ENCODE data around the gene RASSF10.
"Not testable (repeated sequence)": the region's sequence is repeated elsewhere in the genome, so short reads cannot be mapped to it uniquely, and the experiment has no call there.

RASSF10 gene

DNA sequence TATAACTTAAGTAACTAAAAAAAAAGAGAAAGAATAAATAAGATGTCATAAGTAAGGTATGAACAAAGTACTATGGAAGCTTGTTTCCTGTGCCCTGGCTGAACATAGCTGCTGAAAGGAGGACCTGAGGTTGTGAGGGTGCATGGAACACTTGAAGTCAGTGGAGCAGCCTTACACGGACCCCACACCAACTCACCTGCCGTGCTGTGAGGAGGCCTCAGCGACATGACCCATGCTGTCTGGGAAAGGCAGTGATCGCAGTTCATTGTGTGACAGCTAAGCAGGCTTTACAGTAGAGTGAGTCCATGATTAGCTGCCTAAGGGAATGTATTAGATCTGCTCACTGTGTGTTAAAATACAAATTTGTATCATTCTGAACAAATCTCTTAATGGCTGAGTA is 17.6 kb downstream of the RASSF10 start:
- no peak for DNase-seq (ENCODE audit: low spot score)

DNA sequence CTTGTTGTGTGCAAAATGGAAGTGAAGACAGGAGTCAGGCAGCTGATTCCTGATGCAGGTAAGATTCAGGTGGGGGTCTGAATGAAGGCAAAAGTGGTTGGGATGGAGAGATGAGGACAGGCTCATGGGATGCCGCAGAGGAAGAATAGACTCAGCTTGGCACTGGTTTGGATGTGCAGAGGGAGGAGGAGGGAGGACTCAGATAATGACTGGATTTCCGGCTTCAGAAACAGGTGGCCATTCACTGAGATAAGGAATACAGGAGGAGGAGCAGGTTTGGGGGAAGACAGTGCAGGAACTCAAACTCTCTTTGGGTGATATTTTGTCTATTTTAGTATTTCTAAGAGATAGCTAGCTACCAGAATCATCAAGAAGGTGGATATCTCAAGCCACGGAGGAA is 19.2 kb downstream of the RASSF10 start:
- no peak for DNase-seq (ENCODE audit: low spot score)

DNA sequence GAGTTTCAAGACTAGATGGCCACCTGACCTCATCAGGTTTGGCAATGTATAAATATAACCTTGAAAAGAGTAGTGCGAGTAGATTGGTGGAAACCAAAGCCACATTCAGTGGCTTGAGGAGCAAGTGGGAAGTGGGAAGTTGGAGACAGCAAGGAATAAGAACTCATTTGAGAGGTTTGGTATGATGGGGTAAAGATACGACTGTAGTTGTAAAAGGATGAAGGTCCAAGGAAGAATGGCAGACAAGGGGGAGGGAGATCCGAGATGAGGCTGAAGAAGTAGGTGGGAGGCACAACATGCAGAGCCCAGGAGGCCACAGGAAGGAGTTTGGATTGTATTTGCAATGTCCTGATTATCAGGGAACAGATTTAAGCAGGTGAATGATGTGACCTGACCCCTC is 20.8 kb downstream of the RASSF10 start:
- DNase-seq (ENCODE audit: low spot score), result no peak

DNA sequence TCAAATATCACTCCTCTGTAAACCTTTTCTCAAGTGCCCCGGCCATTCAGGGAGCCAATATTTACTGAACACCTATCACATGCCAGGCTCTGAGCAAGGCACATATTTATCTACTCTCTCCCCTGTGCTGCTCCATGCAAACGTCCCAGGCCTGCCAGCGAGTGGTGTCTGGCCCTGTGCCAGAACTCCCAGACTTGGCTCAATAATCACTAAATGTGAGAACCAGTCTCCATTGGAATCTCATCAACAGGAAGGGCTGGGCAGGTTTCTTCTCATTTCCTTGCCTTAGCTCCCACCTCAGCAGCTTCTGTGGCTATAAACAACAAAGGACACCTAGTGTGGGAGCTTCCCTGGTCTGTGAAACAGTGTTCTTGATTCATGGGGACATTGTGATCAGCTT is 21.7 kb downstream of the RASSF10 start:
- DNase-seq (ENCODE audit: low spot score), result no peak

DNA sequence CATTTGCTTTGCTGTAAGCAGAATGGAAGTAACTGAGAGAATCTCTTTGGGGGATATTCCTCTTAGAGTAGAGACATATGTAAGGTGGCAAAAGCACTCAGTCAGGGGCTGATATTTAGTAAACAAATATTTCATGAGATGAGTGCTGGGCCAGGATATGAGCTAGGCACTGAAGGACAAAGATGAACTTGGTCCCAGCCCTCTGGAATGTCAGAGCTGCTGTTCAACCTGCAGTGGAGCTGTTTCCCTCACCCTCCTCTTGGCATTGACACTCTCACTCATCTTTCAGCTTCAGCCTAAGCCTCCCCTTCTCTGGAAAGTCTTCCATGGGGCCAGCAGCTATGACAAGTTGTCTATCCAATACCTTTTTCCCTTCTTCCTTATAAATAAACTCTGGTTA is 22.2 kb downstream of the RASSF10 start:
- DNase-seq (ENCODE audit: low spot score), result no peak

DNA sequence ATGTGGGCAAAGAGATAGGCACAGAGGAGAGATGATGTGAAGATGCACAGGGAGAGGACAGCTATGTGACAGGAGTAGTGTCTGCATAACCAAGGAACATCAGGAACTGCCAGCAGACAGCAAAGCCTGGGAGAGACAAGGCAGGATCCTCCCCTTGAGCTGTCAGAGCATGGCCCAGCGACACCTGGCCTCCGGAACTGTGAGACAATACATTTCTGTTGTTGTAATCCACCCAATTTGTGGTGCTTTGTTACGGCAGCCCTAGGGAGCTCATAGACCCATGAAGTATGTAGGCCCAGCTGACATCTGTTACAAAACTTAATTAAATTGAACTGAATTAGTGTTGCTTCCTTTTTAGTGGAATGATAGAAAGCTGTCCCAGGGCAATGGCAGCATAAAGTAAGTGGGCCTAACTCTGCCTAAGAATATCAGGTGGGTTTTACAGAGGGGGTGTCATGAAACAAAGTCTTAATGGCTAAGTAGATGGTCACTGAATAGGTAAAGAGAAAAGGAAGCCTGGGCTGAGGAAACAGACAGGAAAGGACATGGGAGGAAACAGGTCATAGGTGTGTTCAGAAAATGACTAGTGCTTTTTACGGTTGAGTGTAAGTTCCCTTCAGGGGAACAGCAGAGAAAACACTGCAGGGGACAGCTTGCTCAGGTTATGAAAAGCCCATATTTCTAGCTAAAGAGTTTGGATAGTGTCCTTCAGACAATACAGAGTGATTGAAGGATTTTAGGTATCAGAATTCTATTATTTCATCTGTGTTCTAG is 24.8 kb downstream of the RASSF10 start:
- DNase-seq (ENCODE audit: low spot score), result no peak

DNA sequence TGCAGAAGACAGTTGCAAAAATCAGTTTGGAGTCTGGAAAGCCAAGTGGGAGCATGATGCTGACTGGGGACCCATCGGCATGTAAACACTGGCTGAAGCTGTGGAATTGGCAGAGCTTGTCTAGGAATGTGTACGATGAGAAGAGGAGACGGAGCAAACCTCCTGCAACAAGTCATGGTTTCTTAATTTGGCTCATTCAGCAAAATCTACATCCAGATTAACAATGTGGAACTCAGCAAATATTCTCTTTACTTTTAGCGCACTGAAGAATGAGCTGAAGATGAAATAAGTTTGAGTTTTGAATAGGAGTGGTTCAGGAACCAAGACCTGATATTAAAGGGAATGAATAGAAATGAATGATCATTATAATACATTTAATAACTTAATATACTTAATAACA is 26.6 kb downstream of the RASSF10 start:
- no peak for DNase-seq (ENCODE audit: low spot score)

DNA sequence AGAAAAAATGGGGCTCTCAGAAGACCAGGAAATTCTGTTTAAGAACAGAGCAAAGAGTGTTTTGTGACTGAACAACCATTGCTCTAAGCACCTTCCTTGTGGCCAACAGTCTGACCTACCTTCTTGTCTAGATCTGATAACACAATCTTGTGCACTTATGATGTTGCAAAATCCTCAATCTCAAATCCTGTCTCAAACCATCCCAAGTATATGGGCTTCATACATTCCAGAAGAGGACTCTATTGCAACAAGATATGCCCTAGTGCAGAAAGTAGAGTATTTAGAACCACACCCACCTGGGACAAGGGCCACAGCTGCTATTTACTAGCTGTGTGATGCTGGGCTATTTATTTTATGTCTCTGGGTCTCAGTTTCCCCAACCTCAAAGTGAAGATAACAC is 27.1 kb downstream of the RASSF10 start:
- DNase-seq (ENCODE audit: low spot score), result no peak

DNA sequence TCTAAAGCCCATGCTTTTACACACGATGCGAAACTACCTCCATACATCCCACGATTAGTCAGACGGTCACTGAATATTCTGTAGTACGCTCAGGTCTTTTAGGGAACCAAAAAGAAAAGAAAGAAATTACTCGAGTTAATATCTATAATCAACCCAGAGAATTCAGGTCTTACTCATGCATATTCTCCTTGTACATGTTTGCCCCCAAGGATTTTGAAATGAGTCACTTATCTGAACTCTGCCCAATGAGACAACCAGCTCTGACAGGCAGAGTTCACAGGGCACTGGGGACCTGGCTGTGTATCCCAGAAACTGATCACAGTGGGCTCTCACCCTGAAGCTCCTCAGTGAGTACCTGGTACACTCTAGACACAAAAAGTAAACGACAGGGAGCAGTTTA is 29.2 kb downstream of the RASSF10 start:
- DNase-seq (ENCODE audit: low spot score), result no peak

DNA sequence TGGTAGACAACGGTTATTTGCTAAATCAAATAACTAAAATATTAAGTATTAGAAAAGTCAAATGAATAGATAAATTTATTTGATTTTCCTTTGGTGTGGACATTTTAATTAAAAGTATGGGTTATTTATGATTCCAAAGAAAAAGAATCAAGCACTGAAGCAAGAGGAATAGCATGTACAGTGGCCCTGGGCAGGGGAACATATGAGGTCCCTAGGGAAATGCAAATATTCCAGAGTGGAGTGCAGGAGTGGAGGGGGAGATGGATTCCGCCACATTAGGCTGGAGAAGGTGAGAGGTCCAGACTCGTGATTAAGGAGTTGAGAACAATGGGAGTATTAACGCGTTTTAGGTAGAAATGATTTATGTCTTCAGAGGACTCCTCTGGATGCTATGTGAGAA is 30.0 kb downstream of the RASSF10 start:
- DNase-seq (ENCODE audit: low spot score), result no peak

DNA sequence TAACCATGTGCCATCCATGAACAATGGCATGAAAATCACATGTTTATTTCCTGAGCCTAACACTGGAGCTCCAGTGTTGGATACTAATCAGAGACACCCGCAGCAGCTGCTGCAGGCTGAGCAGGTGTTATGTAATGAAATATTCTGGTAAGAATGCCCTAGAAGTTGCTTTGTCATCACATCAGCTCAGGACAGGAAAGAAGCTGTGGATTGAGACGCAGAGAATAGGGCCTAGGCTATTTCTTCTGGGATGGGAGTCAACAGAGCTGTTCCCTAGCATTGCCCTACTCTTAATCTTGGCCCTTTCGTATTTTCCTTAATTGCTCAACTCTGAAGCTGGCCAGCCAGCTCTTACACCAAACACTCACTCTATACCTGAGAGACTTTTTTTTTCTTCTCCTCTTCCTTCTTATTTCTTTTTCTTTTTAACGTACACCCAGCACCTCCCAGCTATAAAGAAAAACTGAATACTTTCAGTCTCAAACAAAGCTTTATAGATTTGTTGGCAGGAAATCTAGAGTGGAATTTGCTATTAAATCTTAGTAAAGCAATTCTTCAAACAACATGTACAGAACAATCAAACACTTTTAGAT is 31.9 kb downstream of the RASSF10 start:
- DNase-seq (ENCODE audit: low spot score), result no peak

DNA sequence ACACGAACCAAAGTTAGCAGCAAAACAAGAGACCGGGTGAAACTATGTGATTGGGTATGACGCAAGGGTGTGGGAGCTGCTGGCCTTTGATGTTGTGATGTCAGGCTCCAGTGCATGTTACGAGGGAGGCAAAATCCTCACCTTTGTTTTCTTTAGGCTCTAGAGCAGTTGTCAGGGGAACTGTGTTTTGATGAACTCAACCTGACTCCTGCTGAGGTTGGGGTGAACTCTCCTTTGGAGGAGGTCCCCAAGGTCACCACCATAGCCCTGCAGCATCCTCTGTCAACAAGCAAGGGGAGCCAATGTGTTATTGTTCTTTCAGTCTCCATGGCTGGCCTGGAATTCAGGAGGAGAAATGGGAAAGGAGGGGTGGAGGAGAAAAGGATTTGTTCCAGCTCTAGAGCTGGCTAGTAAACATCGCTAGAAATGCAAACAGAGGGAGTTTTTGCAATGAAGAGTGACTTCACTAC is 33.8 kb downstream of the RASSF10 start:
- no peak for DNase-seq (ENCODE audit: low spot score)

DNA sequence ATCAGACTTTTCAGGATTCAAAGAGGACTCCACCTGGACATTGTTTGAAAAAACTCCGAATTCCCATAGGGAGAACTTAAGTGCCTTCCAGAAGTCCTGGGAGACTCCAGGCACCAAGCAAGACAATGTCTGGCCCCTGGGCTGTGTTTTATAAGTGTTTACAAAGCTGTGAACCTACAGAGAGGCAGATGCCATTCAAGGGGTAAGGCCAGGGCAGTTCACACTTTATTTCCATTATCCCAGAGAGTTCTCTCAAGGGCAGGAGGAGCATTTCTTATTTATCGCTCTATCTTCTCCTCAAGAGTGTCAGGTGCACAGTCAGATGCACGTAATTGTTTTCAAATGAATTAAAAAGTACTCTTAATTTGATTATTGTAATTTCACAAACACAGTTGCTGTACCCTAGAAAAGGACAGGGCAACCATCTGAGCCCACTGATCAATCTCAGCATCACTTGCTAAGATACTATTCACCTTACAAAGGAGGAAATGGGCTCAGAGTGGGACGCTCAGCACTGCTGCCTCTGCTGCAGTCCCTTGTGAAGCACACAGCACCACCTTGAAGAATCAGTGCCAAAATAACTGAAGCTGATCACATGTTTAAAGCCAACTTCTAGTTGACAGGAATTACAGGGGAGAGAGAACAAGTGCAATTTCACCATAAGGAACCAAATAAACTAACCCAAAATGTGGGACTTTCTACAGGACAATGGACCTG is 35.0 kb downstream of the RASSF10 start:
- no peak for DNase-seq (ENCODE audit: low spot score)

DNA sequence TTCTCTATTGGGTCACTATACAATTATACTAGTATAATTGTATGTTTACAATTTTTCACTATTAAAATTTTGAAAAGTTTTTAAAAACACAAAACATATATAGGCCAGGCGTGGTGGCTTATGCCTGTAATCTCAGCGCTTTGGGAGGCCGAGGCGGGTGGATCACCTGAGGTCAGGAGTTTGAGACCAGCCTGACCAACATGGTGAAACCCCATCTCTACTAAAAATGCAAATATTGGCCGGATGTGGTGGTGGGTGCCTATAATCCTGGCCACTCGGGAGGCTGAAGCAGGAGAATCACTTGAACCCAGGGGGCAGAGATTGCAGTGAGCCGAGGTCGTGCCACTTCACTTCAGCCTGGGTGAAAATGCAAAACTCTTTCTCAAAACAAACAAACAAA is 36.0 kb downstream of the RASSF10 start:
- not testable (repeated sequence) for DNase-seq (ENCODE audit: low spot score)

DNA sequence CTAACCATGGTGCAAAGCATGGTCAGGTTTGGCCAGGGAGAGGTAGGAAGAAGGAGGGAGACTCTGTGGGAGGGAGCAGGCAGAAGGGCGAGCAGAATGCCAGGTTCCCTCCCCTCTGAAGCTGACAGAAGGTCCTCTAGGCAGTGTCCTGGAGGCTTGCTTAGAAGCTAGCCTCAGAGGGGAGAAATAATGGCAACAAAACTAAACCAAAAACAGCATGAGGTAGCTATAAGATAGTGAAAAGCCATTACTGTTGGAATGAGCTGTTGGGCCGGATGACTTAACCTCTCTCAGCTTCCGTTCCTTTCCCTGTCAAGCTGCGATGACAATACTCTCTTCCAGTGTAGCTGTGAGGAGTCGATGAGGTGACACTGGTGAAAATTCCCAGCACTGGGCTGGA is 36.6 kb downstream of the RASSF10 start:
- no peak for DNase-seq (ENCODE audit: low spot score)

DNA sequence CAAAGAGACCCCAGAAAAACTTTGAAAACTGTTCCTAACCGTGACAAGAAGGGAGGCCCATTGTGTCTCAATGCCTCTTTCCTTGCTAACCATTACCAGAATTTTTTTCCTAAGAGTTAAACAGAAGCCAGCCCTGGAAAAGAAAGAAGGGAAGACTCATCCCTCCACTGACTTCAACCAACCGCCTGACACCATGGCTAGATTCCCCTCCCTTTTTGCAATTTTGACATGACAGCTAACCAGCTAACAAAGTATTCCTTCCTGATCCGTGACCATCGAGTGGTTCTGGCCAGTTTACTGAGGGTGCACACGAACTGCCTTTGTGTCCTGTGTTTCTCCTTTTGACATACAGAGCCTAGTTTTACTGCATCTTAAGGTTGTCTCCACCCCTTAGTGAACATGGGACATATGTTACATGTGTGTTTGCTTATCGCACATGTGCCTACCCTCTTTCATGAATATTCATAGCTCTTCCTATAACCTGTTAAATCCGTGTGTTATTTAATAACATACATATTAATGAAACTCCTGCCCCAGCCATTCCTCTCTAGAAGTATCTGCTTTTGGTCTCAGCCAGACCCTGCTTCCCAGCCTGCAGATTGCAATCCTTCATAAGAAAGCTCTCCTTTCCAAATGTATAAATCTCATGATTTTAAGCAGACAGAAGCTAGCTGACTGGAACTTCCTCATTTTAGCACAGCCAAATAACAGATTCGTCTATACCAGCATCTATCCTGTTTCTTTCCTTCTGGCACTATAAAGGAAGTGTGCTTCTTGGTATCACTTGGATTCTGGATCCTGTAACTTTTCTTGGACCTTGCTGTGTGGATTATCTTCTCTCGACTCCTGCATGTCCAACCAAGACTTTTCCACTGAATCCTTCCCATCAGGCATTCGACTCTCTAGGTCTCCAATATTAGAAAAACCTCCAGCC is 37.8 kb downstream of the RASSF10 start:
- no peak for DNase-seq (ENCODE audit: low spot score)

DNA sequence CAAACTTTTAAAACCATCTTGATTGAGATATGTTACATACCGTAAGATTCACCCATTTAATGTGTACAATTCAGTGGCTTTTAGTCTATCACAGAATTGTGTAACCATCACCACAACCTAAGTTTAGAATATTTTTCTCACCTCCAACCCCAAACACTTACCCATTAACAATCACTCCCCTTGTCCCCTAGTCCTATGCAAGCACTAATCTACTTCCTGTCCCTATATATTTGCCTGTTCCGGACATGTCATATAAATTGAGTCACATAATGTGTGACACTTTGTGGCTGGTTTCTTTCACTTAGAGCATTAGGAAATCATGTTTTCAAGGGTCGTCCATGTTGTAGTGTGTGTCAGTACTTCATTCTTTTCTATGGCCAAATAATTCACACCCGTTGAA is 38.8 kb downstream of the RASSF10 start:
- DNase-seq (ENCODE audit: low spot score), result no peak

DNA sequence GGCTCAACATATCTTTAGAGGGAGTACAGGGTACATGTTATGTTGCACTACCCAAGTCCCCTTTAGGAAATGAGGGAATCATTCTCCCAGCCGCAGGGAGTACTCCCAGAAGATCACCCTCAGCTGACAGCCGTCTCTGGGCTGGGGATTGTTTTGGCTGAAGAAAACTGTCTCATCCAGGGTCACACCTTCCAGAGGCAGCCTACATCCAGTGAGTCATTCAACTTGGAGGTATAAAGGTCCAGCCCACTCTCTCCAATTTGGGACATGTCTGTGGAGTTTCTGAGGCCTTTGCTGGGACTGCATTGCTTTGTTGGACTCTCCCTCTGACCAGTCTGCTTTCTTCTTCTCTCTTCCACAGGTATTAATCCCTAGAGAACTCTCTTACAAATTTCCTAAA is 42.1 kb downstream of the RASSF10 start:
- no peak for DNase-seq (ENCODE audit: low spot score)

DNA sequence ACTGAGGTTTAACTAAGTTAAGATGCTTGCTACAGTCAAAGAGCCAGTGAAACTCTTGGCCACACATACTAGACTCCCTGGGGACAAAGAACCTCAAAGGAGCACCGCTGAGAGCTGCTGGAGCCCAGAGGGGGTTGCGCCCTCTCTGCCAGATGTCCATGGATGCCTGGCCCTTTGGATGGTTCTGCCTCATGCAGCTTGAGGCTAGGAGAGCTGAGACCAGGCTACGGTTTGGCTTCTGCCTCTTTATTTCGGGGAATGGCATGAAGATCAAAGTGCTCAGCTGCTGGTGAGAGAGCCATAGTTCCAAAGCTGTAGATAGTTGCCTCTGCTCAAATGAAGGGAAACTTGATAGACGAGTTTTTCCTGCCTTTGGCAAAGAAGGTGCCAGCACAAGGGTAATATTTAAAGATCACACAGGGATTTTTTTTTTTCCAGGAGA is 43.0 kb downstream of the RASSF10 start:
- DNase-seq (ENCODE audit: low spot score), result no peak

DNA sequence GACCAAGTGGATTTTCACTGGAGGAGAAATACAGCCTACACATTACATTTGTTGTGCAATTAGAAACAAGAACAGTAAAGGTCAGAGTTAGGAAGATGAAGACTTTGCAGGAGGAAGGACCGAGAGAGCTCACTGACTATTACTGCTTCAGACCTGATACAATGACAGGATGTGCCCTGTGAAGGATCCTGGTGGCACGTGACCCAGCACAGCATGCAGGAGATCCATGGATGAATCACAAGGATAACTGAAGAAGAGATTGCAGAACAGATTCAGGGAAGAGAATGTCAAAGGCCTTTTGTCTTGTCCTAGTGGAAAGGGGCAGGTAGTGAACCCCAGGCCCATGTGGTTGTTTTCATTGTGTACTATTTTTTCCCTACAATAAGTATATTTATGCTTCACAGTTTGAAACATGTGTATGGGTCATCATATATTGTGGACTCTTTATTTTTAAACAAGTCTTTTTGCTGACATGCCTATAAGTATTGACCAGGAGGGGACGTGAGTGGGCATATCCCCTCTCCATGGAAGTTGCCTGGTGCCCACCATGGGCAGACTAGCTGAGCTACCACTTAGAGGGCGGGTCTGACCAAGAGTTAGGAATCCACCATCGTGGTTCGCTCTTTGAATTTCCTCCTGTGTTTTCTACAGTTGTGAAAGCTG is 44.3 kb downstream of the RASSF10 start:
- no peak for DNase-seq (ENCODE audit: low spot score)

DNA sequence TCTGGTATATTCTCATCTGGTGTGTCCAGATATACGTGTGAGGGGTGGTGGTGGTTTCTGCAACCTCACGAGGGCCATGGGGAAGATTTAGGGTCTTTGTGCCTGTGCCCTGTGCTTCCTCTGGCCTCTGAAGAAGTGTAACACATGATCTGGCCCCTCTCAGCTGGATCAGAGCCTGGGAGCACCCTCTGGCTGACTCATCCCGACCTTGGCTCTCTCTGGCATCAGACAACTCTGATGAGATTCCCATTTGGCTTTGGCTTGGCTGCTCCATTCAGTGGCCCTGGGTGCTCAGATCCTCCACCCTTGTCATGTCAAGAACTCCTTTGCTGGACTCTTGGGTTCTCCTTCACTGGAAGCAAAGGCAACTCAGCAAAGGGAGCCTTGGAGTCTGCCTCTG is 45.2 kb downstream of the RASSF10 start:
- no peak for DNase-seq (ENCODE audit: low spot score)

DNA sequence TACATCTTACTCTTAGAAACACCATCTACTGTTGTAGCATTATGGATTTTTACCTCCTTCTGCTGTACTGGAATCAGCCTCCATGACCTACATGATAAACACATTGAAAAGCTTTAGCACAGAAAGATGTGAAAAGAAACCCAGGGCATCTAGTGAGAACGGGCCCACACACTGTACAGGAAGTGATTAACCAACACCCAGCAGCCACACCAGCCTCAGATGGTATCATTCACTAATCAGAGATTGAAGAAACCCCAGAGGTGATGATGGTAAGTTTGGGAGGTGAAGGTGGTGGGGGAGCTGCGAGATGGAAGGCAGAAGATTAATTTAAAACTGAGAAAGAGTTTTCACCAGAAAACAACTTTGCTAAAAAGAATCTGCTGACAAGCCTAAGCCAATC is 46.1 kb downstream of the RASSF10 start:
- no peak for DNase-seq (ENCODE audit: low spot score)
